Vagina (tissue), 2 donors: ENCODE data around the gene APPL1.

Experiments used
- POLR2A ChIP-seq, 2 donors: fragments of 450-650 bp; IDR thresholded peaks; one replicate each; pipeline ENCODE4 v1.6.1; 2017; ENCODE audit warnings: antibody characterized with exemption in 2 of 2, mild to moderate bottlenecking in 2 of 2, moderate library complexity in 2 of 2
- POLR2AphosphoS5 ChIP-seq, 2 donors: sonication (generic); formaldehyde crosslinking; IDR thresholded peaks; one replicate each; pipeline ENCODE4 v1.9.0; 2017; ENCODE audit warnings: antibody characterized with exemption in 2 of 2, mild to moderate bottlenecking in 2 of 2, low read depth in 1 of 2; ENCODE audit not compliant: insufficient read depth in 1 of 2
- TF ChIP-seq, protein P1 (sequence below), 3 experiments: fragments of 450-650 bp in 2 of 3; fragments of 200-600 bp in 1 of 3; sonication (generic) in 1 of 3; IDR thresholded peaks; one replicate each; pipeline ENCODE4 v1.5.1; 2017 to 2019; ENCODE audit warnings: antibody characterized with exemption in 3 of 3, mild to moderate bottlenecking in 2 of 3, moderate library complexity in 2 of 3

GRCh38 chr3:57261929-57262328, 34.4 kb downstream of the APPL1 start:
- TF ChIP-seq POLR2A (IDR thresholded peaks at IDR 0.05): no peak
- TF ChIP-seq, protein P1, sequence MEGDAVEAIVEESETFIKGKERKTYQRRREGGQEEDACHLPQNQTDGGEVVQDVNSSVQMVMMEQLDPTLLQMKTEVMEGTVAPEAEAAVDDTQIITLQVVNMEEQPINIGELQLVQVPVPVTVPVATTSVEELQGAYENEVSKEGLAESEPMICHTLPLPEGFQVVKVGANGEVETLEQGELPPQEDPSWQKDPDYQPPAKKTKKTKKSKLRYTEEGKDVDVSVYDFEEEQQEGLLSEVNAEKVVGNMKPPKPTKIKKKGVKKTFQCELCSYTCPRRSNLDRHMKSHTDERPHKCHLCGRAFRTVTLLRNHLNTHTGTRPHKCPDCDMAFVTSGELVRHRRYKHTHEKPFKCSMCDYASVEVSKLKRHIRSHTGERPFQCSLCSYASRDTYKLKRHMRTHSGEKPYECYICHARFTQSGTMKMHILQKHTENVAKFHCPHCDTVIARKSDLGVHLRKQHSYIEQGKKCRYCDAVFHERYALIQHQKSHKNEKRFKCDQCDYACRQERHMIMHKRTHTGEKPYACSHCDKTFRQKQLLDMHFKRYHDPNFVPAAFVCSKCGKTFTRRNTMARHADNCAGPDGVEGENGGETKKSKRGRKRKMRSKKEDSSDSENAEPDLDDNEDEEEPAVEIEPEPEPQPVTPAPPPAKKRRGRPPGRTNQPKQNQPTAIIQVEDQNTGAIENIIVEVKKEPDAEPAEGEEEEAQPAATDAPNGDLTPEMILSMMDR (IDR thresholded peaks at IDR 0.05): no peak
- TF ChIP-seq POLR2AphosphoS5 (IDR thresholded peaks at IDR 0.05; ENCODE audit: insufficient read depth in 1 of 2, low read depth in 1 of 2): no peak
